Peyer's patch (tissue), 4 donors: Measurements from ENCODE around the gene RMND5A. TPM values are rescaled to one million over a fixed set of nuclear protein-coding genes. Genes with fewer than 3 reads are reported as not detected.

Experiments
- DNase-seq, 3 donors: peaks; one replicate each; pipeline ENCODE4 v3.0.0-alpha.2; 2017 to 2019
- H3K27ac ChIP-seq, 4 donors: fragments of 200-600 bp; sonication (generic); one replicate each; pipeline ENCODE4 v1.5.1; 2016 to 2019
- H3K27me3 ChIP-seq, 2 donors: fragments of 200-600 bp; sonication (generic); one replicate each; pipeline ENCODE4 v1.5.1; 2019
- H3K36me3 ChIP-seq, 3 donors: fragments of 200-600 bp; sonication (generic); one replicate each; pipeline ENCODE4 v1.5.1; 2016 to 2019
- H3K4me1 ChIP-seq, 4 donors: fragments of 200-600 bp; sonication (generic); one replicate each; pipeline ENCODE4 v1.5.1; 2016 to 2019
- H3K4me3 ChIP-seq, 4 donors: fragments of 200-600 bp; sonication (generic); 1 replicate in 3 of 4; 2 replicates in 1 of 4; pipeline ENCODE4 v1.5.1; 2016 to 2019; ENCODE audit warnings: mild to moderate bottlenecking in 1 of 4
- H3K9me3 ChIP-seq, 4 donors: fragments of 200-600 bp; sonication (generic); one replicate each; pipeline ENCODE4 v1.5.1; 2016 to 2019; ENCODE audit warnings: mild to moderate bottlenecking in 1 of 4
- CTCF ChIP-seq, 6 experiments: fragments of 450-650 bp in 4 of 6; fragments of 200-600 bp in 2 of 6; sonication (generic) in 1 of 6; IDR thresholded peaks; one replicate each; pipeline ENCODE4 v1.5.1; 2017 to 2019; ENCODE audit warnings: antibody characterized with exemption in 6 of 6, mild to moderate bottlenecking in 3 of 6, moderate library complexity in 1 of 6
- POLR2A ChIP-seq, 2 donors: fragments of 450-650 bp; IDR thresholded peaks; one replicate each; pipeline ENCODE4 v1.5.1; 2017; ENCODE audit warnings: antibody characterized with exemption in 2 of 2, mild to moderate bottlenecking in 2 of 2, moderate library complexity in 2 of 2
- total RNA-seq, 4 donors: library from RNA; depleted of rRNA; stranded (reverse); fragments of >200 nt; gene quantifications; one replicate each; pipeline ENCODE4 v1.1.0, GENCODE V29; 2016

Gene RMND5A
- total RNA-seq, 4 donors from 2014 or later, result 26.4 to 98.6 (median 49.6) TPM

GRCh38 chr2:86806059-86806857 is 86.2 kb downstream of the RMND5A start:
- no peak for DNase-seq
- H3K4me3 ChIP-seq, result no peak overlapping the region
- H3K27ac ChIP-seq, result peak overlapping the region in 3 of 4 donors; percentile 9 to 53 (median 37)
- peaks cover 0 to 19% (median 2%) of the 10 kb centered on the region in 4 donors for H3K4me1 ChIP-seq
- peaks cover 0 to 11% of the 10 kb centered on the region in 2 donors for H3K27me3 ChIP-seq
- no peaks in the 10 kb centered on the region for H3K36me3 ChIP-seq
- no peak for TF ChIP-seq POLR2A (IDR thresholded peaks at IDR 0.05)
- TF ChIP-seq CTCF (IDR thresholded peaks at IDR 0.05), result no peak
- H3K9me3 ChIP-seq, result no peaks in the 10 kb centered on the region

- Histone ChIP-seq H3K27me3 (peaks cover 0 to 11% of the 10 kb centered on the region in 2 donors), H3K9me3 (no peaks in the 10 kb centered on the region), H3K27ac (peak overlapping the region in 2 of 4 donors; percentile 6 to 53), H3K36me3 (no peaks in the 10 kb centered on the region), H3K4me3 (peak overlapping the region; percentile 25 to 65 (median 48)), H3K4me1 (peaks cover 0 to 19% (median 2%) of the 10 kb centered on the region in 4 donors)
- DNase-seq, result no peak
- no peak for TF ChIP-seq POLR2A (IDR thresholded peaks at IDR 0.05)
- TF ChIP-seq CTCF (IDR thresholded peaks at IDR 0.05), result no peak
Measured at GRCh38 chr2:86807133-86807467, 87.0 kb downstream of the RMND5A start.

- peak; percentile 47 to 78 (median 72) for DNase-seq
- peaks cover 0 to 11% of the 10 kb centered on the region in 2 donors for H3K27me3 ChIP-seq
- TF ChIP-seq CTCF (IDR thresholded peaks at IDR 0.05) (no peak), POLR2A (IDR thresholded peaks at IDR 0.05) (no peak)
Measured at GRCh38 chr2:86807468-86808275, 87.6 kb downstream of the RMND5A start.

GRCh38 chr2:86808315-86809161 is 88.4 kb downstream of the RMND5A start:
- DNase-seq, result peak; percentile 81 to 97 (median 94)
- no peaks in the 10 kb centered on the region for H3K36me3 ChIP-seq
- no peak for TF ChIP-seq POLR2A (IDR thresholded peaks at IDR 0.05)
- peak; percentile 74 to 98 (median 92) for TF ChIP-seq CTCF (IDR thresholded peaks at IDR 0.05)
- peaks cover 0 to 11% of the 10 kb centered on the region in 2 donors for H3K27me3 ChIP-seq
- no peaks in the 10 kb centered on the region for H3K9me3 ChIP-seq
- H3K4me3 ChIP-seq, result peak overlapping the region; percentile 25 to 65 (median 48)
- peak overlapping the region; percentile 26 to 53 (median 39) for H3K27ac ChIP-seq
- H3K4me1 ChIP-seq, result peaks cover 0 to 19% (median 2%) of the 10 kb centered on the region in 4 donors

More at GRCh38 chr2:86807468-86808275, 87.6 kb downstream of the RMND5A start:
- Histone ChIP-seq H3K4me1 (peaks cover 0 to 19% (median 2%) of the 10 kb centered on the region in 4 donors), H3K9me3 (no peaks in the 10 kb centered on the region), H3K27ac (peak overlapping the region; percentile 6 to 53 (median 32)), H3K36me3 (no peaks in the 10 kb centered on the region), H3K4me3 (peak overlapping the region; percentile 25 to 65 (median 48))
